HuH-7.5 (cell line): ENCODE measurements around the gene ACVR1B.
"Not testable (repeated sequence)": the region's sequence is repeated elsewhere in the genome, so short reads cannot be mapped to it uniquely, and the experiment has no call there.

ENCODE experiments used
- DNase-seq: peaks from one replicate; pipeline ENCODE4 v3.0.0; 2011; ENCODE audit warnings: low spot score

The ACVR1B gene

DNA sequence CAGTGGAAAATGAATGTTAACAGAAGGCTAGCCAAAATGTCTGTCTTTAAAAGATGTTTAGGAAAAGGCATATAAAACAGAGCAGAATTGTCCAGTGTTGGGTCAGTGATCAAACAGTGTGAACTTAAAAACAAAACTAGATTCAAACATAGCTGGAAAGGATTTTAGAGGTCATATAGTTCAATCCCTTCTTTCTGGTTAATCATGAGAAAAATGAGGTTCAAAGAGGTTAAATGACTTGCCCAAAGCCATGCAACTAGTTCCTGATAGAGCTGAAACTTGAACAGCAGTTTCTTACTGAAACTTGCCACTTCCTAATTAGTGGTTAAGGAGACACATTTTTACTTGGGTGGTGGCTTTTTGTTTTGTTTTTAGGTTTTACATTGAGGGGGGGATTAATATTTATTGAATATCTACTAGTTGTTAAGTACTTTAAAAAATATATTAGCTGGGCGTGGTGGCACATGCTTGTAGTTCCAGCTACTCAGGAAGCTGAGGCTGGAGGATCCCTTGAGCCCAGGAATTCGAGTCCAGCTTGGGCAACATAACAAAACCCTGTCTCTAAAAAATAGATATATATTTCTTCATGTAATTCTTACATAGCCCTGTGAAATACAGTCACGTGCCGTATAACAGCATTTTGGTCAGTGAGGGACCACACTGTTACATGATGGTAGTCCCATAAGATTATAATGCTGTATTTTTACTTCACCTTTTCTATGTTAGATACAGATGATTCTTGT is 20.4 kb downstream of the ACVR1B start:
- no peak for DNase-seq

DNA sequence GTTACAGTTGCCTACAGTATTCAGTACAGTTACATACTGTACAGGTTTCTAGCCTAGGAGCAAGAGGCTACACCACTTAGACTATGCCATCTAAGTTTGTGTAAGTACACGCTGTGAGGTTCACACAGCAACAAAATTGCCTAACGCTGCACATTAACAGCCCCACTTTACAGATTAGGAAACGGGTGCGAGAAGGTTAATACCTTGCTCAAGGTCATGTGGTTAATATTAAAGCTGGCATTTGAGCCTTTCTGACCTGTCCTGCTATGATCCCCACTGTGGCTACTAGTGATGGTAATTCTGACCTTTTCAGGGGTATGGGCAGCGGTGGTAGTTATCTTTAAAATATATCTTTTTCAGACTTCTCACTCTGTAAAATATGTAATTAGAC is 20.9 kb downstream of the ACVR1B start:
- no peak for DNase-seq

DNA sequence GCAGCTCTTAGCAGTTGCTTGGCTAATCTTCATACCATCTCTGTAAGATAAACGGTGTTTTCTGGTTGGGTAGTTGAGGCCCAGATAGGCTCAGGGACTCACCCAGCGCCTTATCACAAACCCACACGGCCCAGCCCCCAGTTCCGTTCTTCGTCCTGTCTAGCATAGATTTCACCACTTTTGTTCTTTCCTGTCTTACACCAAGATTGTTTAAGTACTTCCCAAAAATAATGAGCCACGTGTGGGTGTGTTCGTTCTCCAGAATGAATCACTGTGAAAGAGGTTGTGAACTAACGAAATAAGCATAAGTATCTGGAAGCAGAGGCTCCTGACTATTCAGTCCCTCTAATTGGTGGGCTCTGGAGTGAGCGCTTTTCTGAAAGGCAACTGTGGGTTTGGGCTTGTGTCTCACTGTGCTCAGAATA is 21.4 kb downstream of the ACVR1B start:
- DNase-seq: no peak

DNA sequence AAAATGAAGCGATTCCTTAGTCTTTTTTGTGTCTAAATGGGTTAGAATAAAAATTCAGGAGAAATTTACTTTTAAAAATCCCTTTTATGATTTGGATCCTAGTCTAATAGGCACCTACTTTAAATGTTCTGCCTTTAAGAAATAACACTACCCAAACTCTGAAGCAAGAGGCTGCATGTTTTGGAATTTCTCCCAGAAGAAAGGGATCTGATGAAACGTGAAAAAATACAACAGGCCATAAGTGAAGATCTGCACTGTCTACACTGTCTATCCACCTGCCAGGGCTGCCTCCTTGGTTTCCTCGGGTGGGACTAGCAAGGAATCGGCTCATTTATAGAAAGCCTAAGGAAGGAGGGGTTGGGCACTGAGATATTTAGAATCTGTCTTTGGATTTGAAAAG is 22.1 kb downstream of the ACVR1B start:
- DNase-seq: no peak

DNA sequence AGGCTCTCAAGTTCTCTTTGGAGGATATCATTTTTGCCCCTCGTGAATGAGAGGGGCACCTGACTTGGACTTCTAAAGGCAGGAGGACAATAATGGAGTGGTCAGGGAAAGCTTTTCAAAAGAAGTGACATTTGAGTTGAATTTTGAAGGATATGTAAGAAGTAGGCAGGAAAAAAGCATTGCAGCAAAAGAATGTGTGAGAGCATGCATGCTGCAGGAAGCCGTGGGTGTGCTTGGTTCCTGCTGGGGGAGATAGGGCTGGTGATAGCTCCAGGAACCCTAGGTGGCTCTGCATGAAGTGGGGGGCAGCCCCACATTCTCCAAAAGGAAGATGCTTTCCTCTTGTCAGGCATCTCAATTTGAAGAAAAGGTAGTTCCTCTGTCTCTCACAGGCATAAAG is 23.1 kb downstream of the ACVR1B start:
- no peak for DNase-seq

DNA sequence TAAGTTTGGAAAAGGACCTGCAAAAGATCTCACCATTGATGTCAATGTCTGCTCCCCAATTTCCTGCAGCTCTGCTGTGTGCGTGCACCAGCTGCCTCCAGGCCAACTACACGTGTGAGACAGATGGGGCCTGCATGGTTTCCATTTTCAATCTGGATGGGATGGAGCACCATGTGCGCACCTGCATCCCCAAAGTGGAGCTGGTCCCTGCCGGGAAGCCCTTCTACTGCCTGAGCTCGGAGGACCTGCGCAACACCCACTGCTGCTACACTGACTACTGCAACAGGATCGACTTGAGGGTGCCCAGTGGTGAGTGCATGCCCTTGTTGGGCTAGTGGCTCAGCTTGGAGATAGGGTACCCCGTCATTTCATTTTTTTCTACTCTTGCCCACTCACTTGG is 23.7 kb downstream of the ACVR1B start:
- DNase-seq: no peak

DNA sequence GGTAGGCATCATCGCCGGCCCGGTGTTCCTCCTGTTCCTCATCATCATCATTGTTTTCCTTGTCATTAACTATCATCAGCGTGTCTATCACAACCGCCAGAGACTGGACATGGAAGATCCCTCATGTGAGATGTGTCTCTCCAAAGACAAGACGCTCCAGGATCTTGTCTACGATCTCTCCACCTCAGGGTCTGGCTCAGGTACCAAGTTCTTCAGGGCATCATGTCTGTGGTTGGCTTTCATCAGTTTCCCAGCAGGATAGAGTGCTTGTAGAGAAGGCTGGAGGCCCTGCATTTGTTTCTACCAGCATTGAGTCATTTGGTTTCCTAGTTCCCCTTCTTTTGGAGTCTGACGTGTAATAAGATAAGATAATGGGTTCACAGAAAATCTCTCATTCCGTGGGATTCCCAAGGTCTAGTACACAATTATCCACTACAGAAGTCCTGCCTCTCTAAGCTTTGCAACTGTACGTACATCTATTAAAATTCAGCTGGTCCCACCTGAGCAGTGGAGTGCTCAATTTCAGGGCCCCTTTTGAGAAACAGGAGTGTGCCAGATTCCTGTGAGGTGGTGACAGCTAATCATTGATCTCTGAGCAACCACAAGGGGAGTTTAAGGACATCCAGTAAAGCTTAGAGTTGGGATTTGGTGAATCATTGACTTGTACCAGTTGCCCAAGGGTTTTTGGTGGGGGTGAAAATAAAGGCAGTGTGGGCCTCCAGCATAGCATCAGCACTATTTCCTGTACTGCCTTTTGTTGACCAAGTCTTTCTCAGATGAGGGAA is 25.1 kb downstream of the ACVR1B start:
- DNase-seq: peak; percentile 46

DNA sequence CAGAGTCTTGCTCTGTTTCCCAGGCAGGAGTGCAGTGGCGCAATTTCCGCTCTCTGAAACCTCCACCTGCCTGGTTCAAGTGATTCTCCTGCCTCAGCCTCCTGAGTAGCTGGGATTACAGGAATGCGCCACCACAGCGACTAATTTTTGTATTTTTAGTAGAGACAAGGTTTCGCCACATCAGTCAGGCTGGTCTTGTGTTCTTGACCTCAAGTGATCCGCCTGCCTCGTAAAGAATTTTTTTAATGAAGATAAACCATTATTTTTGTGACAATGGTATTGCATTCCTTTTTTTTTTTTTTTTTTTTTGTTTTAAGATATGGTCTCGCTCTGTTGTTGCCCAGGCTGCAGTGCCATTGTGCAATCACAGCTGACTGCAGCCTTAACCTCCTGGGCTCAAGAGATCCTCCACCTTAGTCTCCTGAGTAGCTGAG is 25.8 kb downstream of the ACVR1B start:
- DNase-seq: no peak

DNA sequence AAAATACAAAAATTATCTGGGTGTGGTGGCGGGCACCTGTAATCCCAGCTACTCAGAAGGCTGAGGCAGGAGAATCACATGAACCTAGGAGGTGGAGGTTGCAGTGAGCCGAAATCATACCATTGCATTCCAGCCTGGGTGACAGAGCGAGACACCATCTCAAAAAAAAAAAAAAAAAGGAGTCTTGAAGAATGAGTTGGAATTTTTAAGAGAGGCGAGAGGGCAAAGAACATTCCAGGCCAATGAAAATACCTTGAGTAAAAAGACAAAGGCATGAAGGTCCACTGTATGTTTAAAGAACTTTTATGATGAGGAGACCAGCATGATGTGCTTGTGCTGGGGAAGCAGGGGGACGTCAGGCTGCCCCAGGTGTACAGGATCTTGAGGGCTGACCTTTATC is 27.8 kb downstream of the ACVR1B start:
- not testable (repeated sequence) for DNase-seq

DNA sequence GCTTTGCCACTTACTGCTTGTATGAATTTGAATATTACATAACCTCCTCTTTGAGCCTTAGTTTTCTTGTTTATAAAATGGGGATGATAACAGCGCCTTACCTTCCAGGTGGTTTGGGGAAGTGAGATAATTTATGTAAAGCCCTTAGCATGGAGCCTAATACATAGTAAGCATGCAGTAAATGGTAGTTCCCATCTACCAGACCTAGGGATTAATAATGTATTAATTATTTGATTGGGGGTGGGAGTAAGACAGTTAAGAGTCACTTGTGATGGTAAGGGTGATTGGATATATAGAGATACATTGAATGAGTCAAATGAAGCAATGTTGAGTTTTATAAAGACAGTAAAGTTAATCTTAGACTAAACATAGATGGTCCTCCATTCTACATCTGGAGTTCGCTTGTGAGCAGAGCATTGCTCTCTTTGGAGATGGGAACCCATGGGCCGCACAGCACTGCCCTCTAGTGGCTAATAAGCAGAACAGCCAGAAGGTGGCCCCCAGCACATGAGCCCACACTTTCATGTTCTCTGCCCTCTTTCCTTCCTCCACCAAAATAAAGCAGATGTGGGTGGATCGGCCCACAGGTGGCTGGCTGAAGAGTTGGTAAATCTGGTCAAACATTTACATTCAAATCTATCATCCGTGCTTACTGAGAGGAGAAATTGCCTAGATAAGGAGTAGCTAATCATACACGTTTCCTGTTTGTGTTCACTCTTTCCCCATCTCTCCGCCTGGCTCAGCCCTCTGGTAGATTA is 28.7 kb downstream of the ACVR1B start:
- peak; percentile 82 for DNase-seq

DNA sequence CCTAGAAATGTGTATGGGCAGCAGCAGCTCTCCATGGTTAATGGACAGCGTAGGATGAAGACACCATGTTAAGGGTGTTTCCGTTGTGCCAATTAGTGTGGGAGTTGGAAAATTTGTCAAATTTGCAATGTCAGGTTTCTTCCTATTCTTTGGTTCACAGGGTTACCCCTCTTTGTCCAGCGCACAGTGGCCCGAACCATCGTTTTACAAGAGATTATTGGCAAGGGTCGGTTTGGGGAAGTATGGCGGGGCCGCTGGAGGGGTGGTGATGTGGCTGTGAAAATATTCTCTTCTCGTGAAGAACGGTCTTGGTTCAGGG is 29.3 kb downstream of the ACVR1B start:
- no peak for DNase-seq

DNA sequence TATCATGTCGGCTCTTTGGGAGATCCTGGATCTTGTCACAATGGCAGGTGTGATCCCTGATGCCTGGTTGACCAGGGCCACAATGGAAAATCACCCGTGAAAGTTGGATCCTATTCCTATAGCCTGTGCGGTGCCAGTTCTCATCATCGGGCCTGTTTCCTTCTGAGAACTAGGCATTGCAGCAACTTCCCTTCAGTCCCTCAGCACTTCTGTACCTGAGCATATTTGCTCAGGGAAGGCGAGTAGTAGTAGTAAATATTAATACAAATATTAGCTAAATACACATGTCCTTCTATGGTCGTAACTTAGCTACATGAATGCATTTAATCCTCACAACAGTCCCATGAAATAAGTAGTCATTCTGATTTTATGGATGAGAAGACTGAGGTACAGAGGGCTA is 33.2 kb downstream of the ACVR1B start:
- DNase-seq: no peak

DNA sequence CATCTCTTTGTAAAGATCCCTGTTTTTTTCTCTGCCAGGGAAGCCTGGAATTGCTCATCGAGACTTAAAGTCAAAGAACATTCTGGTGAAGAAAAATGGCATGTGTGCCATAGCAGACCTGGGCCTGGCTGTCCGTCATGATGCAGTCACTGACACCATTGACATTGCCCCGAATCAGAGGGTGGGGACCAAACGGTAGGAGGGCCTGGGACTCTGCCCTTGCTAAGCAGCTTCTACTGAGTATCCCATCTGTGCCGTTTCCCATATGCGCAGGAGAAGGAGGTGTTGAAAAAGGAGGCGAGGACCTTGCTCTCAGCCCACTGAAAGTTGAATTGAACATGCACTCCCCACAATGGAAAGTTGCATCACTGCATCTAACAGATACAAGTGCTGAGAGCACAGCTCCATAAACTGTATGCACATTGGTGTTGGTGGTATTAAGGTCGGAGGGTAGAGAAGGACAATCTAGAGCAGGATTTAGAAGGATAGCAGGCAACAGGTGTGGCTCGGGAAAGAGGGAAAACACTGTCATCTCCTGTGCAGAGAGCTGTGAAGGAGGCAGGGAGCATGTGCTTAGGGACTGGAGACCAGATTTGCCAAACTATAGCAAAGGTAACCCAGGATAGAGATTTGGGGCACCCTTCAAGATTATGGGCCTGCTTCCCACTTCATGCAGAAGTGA is 33.8 kb downstream of the ACVR1B start:
- DNase-seq: no peak

DNA sequence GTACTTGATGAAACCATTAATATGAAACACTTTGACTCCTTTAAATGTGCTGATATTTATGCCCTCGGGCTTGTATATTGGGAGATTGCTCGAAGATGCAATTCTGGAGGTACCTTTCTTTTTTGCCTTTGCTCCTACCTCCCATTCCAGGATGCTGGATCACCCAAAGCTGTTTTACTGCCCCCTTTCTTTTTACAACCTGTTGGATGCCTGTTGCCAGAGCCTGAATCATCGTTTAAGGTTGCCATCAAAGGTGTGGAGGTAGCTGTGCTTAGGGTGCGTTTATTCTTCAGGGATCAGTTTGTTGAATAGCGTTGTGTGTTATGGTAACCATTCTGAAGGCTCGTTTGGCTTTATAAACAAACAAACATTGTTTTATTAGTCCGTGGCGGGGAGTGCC is 35.3 kb downstream of the ACVR1B start:
- no peak for DNase-seq

DNA sequence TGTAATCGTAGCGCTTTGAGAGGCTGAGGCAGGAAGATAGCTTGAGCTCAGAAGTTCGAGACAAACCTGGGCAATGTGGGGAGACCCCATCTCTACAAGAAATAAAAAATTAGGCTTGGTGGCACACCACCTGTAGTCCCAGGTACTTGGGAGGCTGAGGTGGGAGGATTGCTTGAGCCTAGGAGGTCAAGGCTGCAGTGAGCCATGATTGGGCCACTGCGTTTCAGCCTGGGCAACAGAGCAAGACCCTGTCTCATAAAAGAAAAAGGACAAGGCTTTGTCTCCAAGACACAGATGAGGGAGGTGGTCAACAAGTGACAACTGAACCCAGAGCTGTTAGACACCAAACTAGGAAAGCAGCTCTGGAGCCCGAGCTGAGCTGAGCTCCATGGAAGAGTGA is 40.7 kb downstream of the ACVR1B start:
- DNase-seq: no peak

DNA sequence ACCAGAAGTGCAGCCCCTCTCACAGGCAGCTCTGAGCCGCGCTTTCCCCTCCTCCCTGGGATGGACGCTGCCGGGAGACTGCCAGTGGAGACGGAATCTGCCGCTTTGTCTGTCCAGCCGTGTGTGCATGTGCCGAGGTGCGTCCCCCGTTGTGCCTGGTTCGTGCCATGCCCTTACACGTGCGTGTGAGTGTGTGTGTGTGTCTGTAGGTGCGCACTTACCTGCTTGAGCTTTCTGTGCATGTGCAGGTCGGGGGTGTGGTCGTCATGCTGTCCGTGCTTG is 43.0 kb downstream of the ACVR1B start:
- DNase-seq: no peak

DNA sequence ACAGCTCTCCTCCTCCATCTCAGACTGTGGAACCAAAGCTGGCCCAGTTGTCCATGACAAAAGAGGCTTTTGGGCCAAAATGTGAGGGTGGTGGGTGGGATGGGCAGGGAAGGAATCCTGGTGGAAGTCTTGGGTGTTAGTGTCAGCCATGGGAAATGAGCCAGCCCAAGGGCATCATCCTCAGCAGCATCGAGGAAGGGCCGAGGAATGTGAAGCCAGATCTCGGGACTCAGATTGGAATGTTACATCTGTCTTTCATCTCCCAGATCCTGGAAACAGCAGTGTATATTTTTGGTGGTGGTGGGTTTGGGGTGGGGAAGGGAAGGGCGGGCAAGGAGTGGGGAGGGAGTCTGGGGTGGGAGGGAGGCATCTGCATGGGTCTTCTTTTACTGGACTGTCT is 43.5 kb downstream of the ACVR1B start:
- no peak for DNase-seq

DNA sequence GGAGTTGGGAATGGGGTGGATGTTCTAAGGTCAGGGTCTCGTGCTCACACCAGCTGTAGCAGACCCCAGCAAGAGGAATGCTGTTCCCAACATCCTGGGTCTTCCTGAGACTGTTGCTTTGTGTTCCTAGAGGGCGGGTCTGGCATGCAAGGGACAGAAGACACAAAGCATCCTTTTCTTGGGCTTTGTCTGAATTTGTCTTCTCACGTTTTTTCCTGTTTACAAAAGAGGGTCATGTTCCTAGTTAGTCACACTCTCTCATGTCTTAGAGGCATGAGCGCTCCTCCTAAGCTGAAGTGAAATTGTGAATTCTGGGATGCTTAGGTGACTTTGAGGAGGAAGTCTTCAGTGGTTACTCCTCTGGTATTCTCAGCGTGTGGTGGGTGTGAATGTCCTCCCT is 45.6 kb downstream of the ACVR1B start:
- DNase-seq: no peak

DNA sequence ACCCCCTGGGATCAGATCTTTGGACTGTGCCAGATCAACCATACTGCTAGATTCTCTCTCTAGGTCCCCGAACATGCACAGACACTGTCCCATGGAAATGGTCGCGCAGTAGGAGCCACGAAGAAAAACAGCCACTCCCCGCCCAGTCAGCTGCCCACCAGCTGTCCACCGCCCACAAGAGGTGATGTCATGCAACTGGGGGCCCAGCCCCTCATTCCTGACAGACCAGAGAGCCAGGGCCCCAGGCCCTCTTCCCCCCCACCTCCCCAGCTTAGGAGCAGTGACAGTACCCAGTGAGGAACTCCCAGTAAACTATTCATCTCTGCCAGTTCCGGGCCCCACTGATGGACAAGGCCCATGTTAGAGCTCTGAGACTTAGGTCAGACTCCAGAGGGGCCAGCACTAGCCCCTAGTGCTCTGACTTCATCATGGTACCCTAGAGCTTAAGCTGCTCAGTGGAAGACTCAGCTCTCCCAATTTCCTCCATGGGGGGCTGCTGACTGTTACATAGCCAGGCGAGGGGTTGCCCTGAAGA is 51.6 kb downstream of the ACVR1B start:
- DNase-seq: no peak

DNA sequence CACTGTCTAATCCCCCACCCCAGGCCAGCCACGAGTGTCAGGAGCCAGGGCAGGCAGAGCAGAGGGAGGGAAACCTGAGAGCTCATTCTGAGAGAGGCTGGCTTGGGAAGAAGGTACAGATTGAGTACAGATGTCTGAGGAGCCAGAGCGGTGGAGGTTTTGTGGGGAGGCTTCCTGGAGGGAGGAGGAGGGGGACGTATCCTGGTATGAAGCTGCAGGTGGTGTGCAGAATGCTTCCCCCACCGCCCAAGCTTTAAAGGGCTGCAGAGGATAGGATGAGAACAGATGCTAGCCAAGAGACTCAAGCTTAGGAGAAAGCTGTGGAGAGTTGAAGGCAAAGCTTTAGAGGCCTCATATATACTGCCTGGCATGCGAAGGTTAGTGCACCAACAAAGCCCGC is 52.1 kb downstream of the ACVR1B start:
- DNase-seq: no peak

DNA sequence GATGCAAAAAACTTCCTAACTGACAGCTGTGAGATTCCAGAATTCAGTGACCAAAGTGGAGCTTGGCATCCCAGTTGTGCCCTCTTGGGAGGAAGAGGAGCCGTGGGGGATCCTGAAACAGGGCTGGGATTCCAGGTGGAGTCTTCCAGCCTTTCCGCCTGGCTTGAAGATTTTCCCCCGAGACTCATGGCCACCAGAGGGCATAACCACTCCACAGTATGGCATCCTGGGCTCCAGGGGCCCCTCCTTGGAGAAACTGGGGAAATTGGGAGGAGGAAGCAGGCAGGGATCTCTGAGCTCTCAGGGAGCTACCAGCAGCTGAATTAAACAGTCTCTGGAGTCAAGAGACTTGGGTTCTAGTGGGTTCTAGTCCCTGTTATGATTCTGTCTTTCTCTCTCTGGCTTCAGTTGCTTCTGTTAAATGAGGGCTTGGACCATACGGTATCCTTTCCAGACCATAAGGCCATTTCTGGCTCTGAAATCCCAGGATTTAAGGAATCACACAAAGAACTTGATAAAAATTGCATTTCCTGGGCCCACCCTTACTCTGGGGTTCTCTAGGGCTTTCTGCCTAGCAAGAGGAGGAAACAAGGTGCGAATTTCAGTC is 52.6 kb downstream of the ACVR1B start:
- peak; percentile 70 for DNase-seq
